Heart right ventricle (tissue), 16 donors: Measurements from ENCODE around the gene C19orf12. TPM values are rescaled to one million over a fixed set of nuclear protein-coding genes. Genes with fewer than 3 reads are reported as not detected.
A peak's percentile ranks its signal among the peaks of the same experiment; 100 is the strongest.
"Not testable (repeated sequence)": the region's sequence is repeated elsewhere in the genome, so short reads cannot be mapped to it uniquely, and the experiment has no call there.

Experiments used
- ATAC-seq, 8 donors: fragments of 200-7000 bp; cut with Tn5 transposase; one replicate each; pipeline ENCODE4 v1.9.1; 2020; ENCODE audit warnings: mild to moderate bottlenecking in 8 of 8, moderate library complexity in 8 of 8, moderate number of reproducible peaks in 1 of 8
- DNase-seq, 2 donors: peaks; one replicate each; pipeline ENCODE4 v3.0.0-alpha.2; 2020
- H3K27ac ChIP-seq, 10 donors: fragments of 200-600 bp; sonication (generic) in 2 of 10; one replicate each; pipeline versions ENCODE4 v1.5.0 to v1.8.0; 2020 to 2022; ENCODE audit warnings: mild to moderate bottlenecking in 3 of 10
- H3K27me3 ChIP-seq, 7 donors: fragments of 200-600 bp; one replicate each; pipeline ENCODE4 v1.8.0; 2021 to 2022; ENCODE audit warnings: mild to moderate bottlenecking in 2 of 7
- H3K36me3 ChIP-seq, 9 donors: fragments of 200-600 bp; sonication (generic) in 1 of 9; one replicate each; pipeline versions ENCODE4 v1.5.0 to v1.8.0; 2020 to 2022; ENCODE audit warnings: mild to moderate bottlenecking in 2 of 9
- H3K4me1 ChIP-seq, 9 donors: fragments of 200-600 bp; sonication (generic) in 1 of 9; one replicate each; pipeline versions ENCODE4 v1.5.0 to v1.8.0; 2020 to 2022; ENCODE audit warnings: mild to moderate bottlenecking in 4 of 9
- H3K4me3 ChIP-seq, 10 donors: fragments of 200-600 bp; sonication (generic) in 2 of 10; one replicate each; pipeline versions ENCODE4 v1.5.0 to v1.8.0; 2020 to 2022; ENCODE audit warnings: mild to moderate bottlenecking in 7 of 10, moderate library complexity in 2 of 10
- H3K9me3 ChIP-seq, 11 donors: fragments of 200-600 bp in 10 of 11; sonication (generic) in 2 of 11; one replicate each; pipeline versions ENCODE4 v1.5.0 to v1.8.0; 2013 to 2022; ENCODE audit warnings: mild to moderate bottlenecking in 2 of 11, control low read depth in 1 of 11, moderate library complexity in 1 of 11
- CTCF ChIP-seq, 9 donors: fragments of 200-600 bp; sonication (generic) in 2 of 9; IDR thresholded peaks; one replicate each; pipeline versions ENCODE4 v1.5.0 to v1.8.0; 2021 to 2022; ENCODE audit warnings: antibody characterized with exemption in 9 of 9, mild to moderate bottlenecking in 5 of 9, moderate library complexity in 1 of 9
- WGBS, 2 donors: extraction: QIAGEN DNeasy Blood & Tissue Kit; methylation state at CpG; one replicate each; pipeline ENCODE4 v1.1.7; 2013; ENCODE audit warnings: inconsistent platforms in 1 of 2; 5-methylcytosine and 5-hydroxymethylcytosine counted together
- intact Hi-C, 10 donors: fragments of 100-400 bp; cut with DNase I; formaldehyde crosslinking; loops; one replicate each; pipeline versions ENCODE4 v1.11.1 to v1.14.2; 2022
- polyA plus RNA-seq, 2 donors: library from polyadenylated mRNA; stranded (reverse); fragments of 200-250 nt; gene quantifications; one replicate each; pipeline ENCODE4 v1.2.3, GENCODE V29; 2013
- total RNA-seq, 10 donors: library from RNA; stranded (reverse); fragmentation: NEBNext Ultra II Directional in 3 of 10; extraction: Animal tissue kit (Norgen Biotek cat#: 25700) in 3 of 10; gene quantifications; one replicate each; pipeline versions ENCODE4 v1.2.1 to v1.2.4, GENCODE V29; 2021 to 2023
- donor health status: Arrhythmogenic right ventricular cardiomyopathy.
- donor health status: ischemic (EF 13 %, LVEDD 7.1; RV severe dilation, severe dysfunction).
- donor health status: healthy with polysubstance abuse.
- donor health status: DM: no; HTN: yes; CAD: no.
- donor health status: DM: no; HTN: no; CAD: no.
- donor health status: ischemic (EF 25% LVEDD 6.9; RV normal size, moderate dysfunction).
- donor health status: ischemic (EF 25% LVEDD 5.7; RV mildly dilated, moderate dysfunction).
- donor health status: healthy.
- donor health status: DM: yes; HTN: yes; CAD: no.
- donor health status: Ischemic cardiomyopathy.
- donor health status: ischemic (EF 35%, LVEDD 5.7; RV mildly dilated, moderate dysfunction).
- donor health status: nonischemic (EF 11% LVEDD 7.7; RV severe dilation, severe dysfunction).
- donor health status: DM: yes; HTN: yes; CAD: no.
- donor health status: PGD.
- donor health status: ischemic (EF 29% LVEDD 5.4; RV normal size, mild dysfunction).
- donor health status: nonischemic (EF 23%, LVEDD 6.1; RV moderate dilation, normal function).

C19orf12 gene
- total and polyA plus RNA-seq, 12 donors: 26.7 to 83.3 (median 38.3) TPM

GRCh38 chr19:29712744-29713516 is 2.1 kb downstream of the C19orf12 start:
- Histone ChIP-seq H3K4me1 (peaks cover 3 to 63% (median 44%) of the 10 kb centered on the region in 9 donors), H3K27ac (peak overlapping the region in 3 of 10 donors; percentile 15 to 72 (median 39)), H3K27me3 (no peaks in the 10 kb centered on the region), H3K36me3 (peaks cover 0 to 9% (median 0%) of the 10 kb centered on the region in 9 donors), H3K9me3 (no peaks in the 10 kb centered on the region), H3K4me3 (peak overlapping the region in 1 of 10 donors; percentile 95)
- no peak for TF ChIP-seq CTCF (IDR thresholded peaks at IDR 0.05)
- 69 to 75% methylated on average over 9 of the region's 9 CpGs for WGBS, 2 donors
- ATAC-seq (no peak), DNase-seq (no peak)
- intact Hi-C loops: loop anchor here in 3 of 10 donors (10.0 kb wide), 1 partner anchor 48 kb away; the partner anchor contains the start of gene PLEKHF1 (in 3 of the 3)

- intact Hi-C loops: loop anchor here in 3 of 10 donors (10.0 kb wide), 1 partner anchor 47 kb away; the partner anchor contains the start of gene PLEKHF1 (in 3 of the 3)
- 70 to 75% methylated on average over 6 of the region's 6 CpGs for WGBS, 2 donors
- no peak overlapping the region for H3K4me3 ChIP-seq
- H3K4me1 ChIP-seq: peaks cover 3 to 67% (median 48%) of the 10 kb centered on the region in 9 donors
- peak overlapping the region in 1 of 10 donors; percentile 0 for H3K27ac ChIP-seq
- ATAC-seq (no peak), DNase-seq (no peak)
- no peaks in the 10 kb centered on the region for H3K27me3 ChIP-seq
- no peaks in the 10 kb centered on the region for H3K9me3 ChIP-seq
- H3K36me3 ChIP-seq: peaks cover 0 to 21% (median under 1%) of the 10 kb centered on the region in 9 donors
- no peak for TF ChIP-seq CTCF (IDR thresholded peaks at IDR 0.05)
Observed at GRCh38 chr19:29711584-29712132, 3.4 kb downstream of the C19orf12 start.

- peaks cover 3 to 66% (median 35%) of the 10 kb centered on the region in 9 donors for H3K4me1 ChIP-seq
- not testable (repeated sequence) for ATAC-seq, DNase-seq, H3K9me3 ChIP-seq, H3K27me3 ChIP-seq
- WGBS, 2 donors: 93 to 94% methylated on average over 2 of the region's 2 CpGs
- peak overlapping the region in 1 of 10 donors; percentile 6 for H3K4me3 ChIP-seq
- H3K27ac ChIP-seq: peak overlapping the region; percentile 28 to 85 (median 66)
- intact Hi-C loops: loop anchor here in 1 of 10 donors (5.0 kb wide), 1 partner anchor 42 kb away; the partner anchor contains the start of gene PLEKHF1
- H3K36me3 ChIP-seq: peaks cover 0 to 44% (median 7%) of the 10 kb centered on the region in 9 donors
Observed at GRCh38 chr19:29709440-29709798, 5.6 kb downstream of the C19orf12 start.

DNA sequence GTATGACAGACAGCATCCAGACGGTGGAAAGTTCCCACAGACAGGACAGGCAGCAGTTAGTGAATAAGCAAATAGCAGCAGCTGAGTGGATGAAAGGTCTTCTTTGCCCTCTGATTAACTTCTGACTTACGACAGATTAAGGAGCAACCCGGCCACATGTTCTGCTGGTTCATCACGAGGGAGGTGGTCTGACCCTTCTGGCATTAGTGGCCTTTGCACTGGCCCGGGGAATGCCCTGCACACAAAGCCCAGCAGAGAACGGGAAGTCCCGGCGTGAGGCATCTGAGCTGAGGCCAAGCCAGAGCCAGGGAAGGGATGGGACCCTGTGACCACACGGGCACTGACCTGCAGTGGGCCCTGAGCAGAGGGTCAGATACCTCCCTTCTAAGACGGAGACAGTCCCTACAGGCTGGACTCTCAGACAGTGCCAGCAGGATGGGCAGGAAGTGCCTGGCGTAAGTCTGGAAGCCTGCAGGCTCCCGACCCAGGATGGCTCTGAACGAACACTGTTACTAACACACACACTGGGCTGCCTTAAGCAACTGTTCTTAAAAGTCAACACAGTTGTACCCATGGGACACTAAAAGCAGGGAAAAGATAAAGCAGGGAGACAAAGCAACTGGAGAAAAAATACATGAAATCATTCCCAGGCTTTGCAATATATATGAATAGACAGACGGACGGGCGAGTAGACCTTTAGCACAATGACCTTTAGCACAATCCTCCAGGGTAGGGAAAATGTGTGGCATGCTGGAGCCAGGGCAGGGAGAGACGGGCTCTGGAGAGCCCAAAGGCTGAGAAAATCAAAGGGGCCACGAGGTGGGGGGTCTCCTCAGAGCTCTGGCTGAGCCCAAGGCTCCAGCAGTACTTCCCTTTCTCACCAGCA is 6.3 kb downstream of the C19orf12 start:
- Histone ChIP-seq H3K4me1 (peaks cover 3 to 60% (median 29%) of the 10 kb centered on the region in 9 donors), H3K27me3 (no peaks in the 10 kb centered on the region), H3K36me3 (peaks cover 0 to 49% (median 7%) of the 10 kb centered on the region in 9 donors), H3K4me3 (peak overlapping the region in 3 of 10 donors; percentile 6 to 14 (median 12)), H3K27ac (peak overlapping the region; percentile 28 to 85 (median 66)), H3K9me3 (no peaks in the 10 kb centered on the region)
- ATAC-seq (peak; percentile 36 to 82 (median 72)), DNase-seq (peak in 1 of 2 donors; percentile 42)
- intact Hi-C loops: loop anchor here in 1 of 10 donors (5.0 kb wide), 1 partner anchor 41 kb away; the partner anchor contains the start of gene PLEKHF1
- TF ChIP-seq CTCF (IDR thresholded peaks at IDR 0.05): no peak
- 38 to 55% methylated on average over 18 of the region's 18 CpGs for WGBS, 2 donors
